Measurements from ENCODE around the gene RCOR2. TPM values are rescaled to one million over a fixed set of nuclear protein-coding genes. Genes with fewer than 3 reads are reported as not detected.

Gene RCOR2
- total and polyA plus RNA-seq, 2 of the 13 experiments (the other 11 are each of a cell fraction or from before 2014, with no cell fraction given): 8.3 to 8.5 TPM

- no peak overlapping the region for H3K4me3 ChIP-seq (replicated peaks in 1 of 3; ENCODE audit: insufficient read depth in 1 of 3, low read depth in 2 of 3, low read length in 3 of 3)
- H3K27me3 ChIP-seq (ENCODE audit: control insufficient read depth in 1 of 2, insufficient read depth in 2 of 2, low read length in 2 of 2): no peaks in the 10 kb centered on the region
- 0 out of 2 replicates have a peak, but pooled peaks cover 3% of the 10 kb centered on the region for H4K20me1 ChIP-seq (ENCODE audit: insufficient read depth, low read length)
- TF ChIP-seq ZBTB38 (CRISPR knock-in tag; IDR thresholded peaks at IDR 0.05) (no peak), ETS1 (CRISPR knock-in tag; IDR thresholded peaks at IDR 0.05) (no peak), HNRNPL (IDR thresholded peaks at IDR 0.05; ENCODE audit: low read depth, low read length) (no peak)
- FAIRE-seq: no peak
- no peak for DNase-seq (ENCODE audit: low spot score)
- H2AFZ ChIP-seq (ENCODE audit: low read length): no peak overlapping the region
- CTCF ChIA-PET (ENCODE audit: low intra/inter-chr PET ratio, low total read pairs): interaction anchor here (0.7 kb wide), 1 partner anchor 79 kb away, joined by 3 read pairs; no protein-coding TSS in a partner anchor
- 84% methylated on average over 7 of the region's 7 CpGs for WGBS (ENCODE audit: low lambda C conversion rate)
- peak overlapping the region; percentile 95 for H3K4me2 ChIP-seq (ENCODE audit: low read depth, low read length)
- no peaks in the 10 kb centered on the region for H3K9me3 ChIP-seq (ENCODE audit: low read length)
- peaks cover 7 to 17% of the 10 kb centered on the region in 2 experiments for H3K36me3 ChIP-seq (replicated peaks in 1 of 2; ENCODE audit: control insufficient read depth in 1 of 2, insufficient read depth in 2 of 2, low read length in 2 of 2)
- no peak overlapping the region for H3K27ac ChIP-seq (ENCODE audit: extremely low read length, insufficient read depth, low read length)
- intact Hi-C loops (cut with micrococcal nuclease; ENCODE audit: unreplicated experiment): no loop called here
- in situ Hi-C loops (cut with HindIII; ENCODE audit: extremely low pct_ligation_motif_present, low pct_unique_long_range_greater_than_20kb): no loop called here
- ATAC-seq: no peak
- POLR2A ChIA-PET: interaction anchor here (2.9 kb wide), 1 partner anchor 51 kb away, joined by 23 read pairs; the partner anchor contains the start of gene MARK2
- BruUV-seq (replicated peaks): no TSS peak
- peak overlapping the region; percentile 80; the same call in 1 of the 2 replicates for H3K9ac ChIP-seq (ENCODE audit: insufficient read depth, low read depth, low read length)
- H3K79me2 ChIP-seq (ENCODE audit: insufficient read depth, low read length): peaks cover 53% of the 10 kb centered on the region
- H3K4me1 ChIP-seq (ENCODE audit: insufficient read depth, low read length): peaks cover 41% of the 10 kb centered on the region
Measured at GRCh38 chr11:63890368-63890767, 26.6 kb downstream of the RCOR2 start.

- H4K20me1 ChIP-seq (ENCODE audit: insufficient read depth, low read length): 0 out of 2 replicates have a peak, but pooled peaks cover 3% of the 10 kb centered on the region
- POLR2A ChIA-PET: interaction anchor here (1.3 to 2.9 kb wide), 3 partner anchors 28 to 292 kb away, joined by 3 to 23 read pairs (median 10); partner anchors contain the start of genes MARK2 and RCOR2
- in situ Hi-C loops (cut with HindIII; ENCODE audit: extremely low pct_ligation_motif_present, low pct_unique_long_range_greater_than_20kb): loop anchor here (5.0 kb wide), 1 partner anchor 52 kb away; the partner anchor contains the start of gene MARK2
- H3K9ac ChIP-seq (ENCODE audit: insufficient read depth, low read depth, low read length): peak overlapping the region; percentile 80
- CTCF ChIA-PET (ENCODE audit: low intra/inter-chr PET ratio, low total read pairs): no interaction called here
- H3K27ac ChIP-seq (ENCODE audit: extremely low read length, insufficient read depth, low read length): peak overlapping the region; percentile 92
- WGBS (ENCODE audit: low lambda C conversion rate): 35% methylated on average over 5 of the region's 6 CpGs
- H3K4me2 ChIP-seq (ENCODE audit: low read depth, low read length): peak overlapping the region; percentile 95
- no peaks in the 10 kb centered on the region for H3K27me3 ChIP-seq (ENCODE audit: control insufficient read depth in 1 of 2, insufficient read depth in 2 of 2, low read length in 2 of 2)
- DNase-seq (ENCODE audit: low spot score): no peak
- peaks cover 50% of the 10 kb centered on the region for H3K79me2 ChIP-seq (ENCODE audit: insufficient read depth, low read length)
- no TSS peak for BruUV-seq (replicated peaks)
- no peak overlapping the region for H2AFZ ChIP-seq (ENCODE audit: low read length)
- intact Hi-C loops (cut with micrococcal nuclease; ENCODE audit: unreplicated experiment): no loop called here
- H3K9me3 ChIP-seq (ENCODE audit: low read length): no peaks in the 10 kb centered on the region
- peaks cover 3 to 11% of the 10 kb centered on the region in 2 experiments; a peak in 2 of 5 replicates for H3K36me3 ChIP-seq (replicated peaks in 1 of 2; ENCODE audit: control insufficient read depth in 1 of 2, insufficient read depth in 2 of 2, low read length in 2 of 2)
- H3K4me3 ChIP-seq (replicated peaks in 1 of 3; ENCODE audit: insufficient read depth in 1 of 3, low read depth in 2 of 3, low read length in 3 of 3): peak overlapping the region; percentile 46 to 79 (median 53)
- peak; percentile 20 for ATAC-seq
- H3K4me1 ChIP-seq (ENCODE audit: insufficient read depth, low read length): peaks cover 41% of the 10 kb centered on the region
- TF ChIP-seq ZNF367 (CRISPR knock-in tag; IDR thresholded peaks at IDR 0.05; ENCODE audit: borderline replicate concordance) (no peak), PRPF4 (IDR thresholded peaks at IDR 0.05; ENCODE audit: low read depth, low read length, poor library complexity, severe bottlenecking) (no peak), ZNF563 (CRISPR knock-in tag; IDR thresholded peaks at IDR 0.05) (no peak), CHCHD3 (CRISPR knock-in tag; IDR thresholded peaks at IDR 0.05) (0 out of 2 replicates have a peak, but pooled peaks have one; percentile 51), ZNF264 (CRISPR knock-in tag; IDR thresholded peaks at IDR 0.05) (peak; percentile 76; the same call in 1 of the 2 replicates), ZNF75D (CRISPR knock-in tag; IDR thresholded peaks at IDR 0.05; ENCODE audit: borderline replicate concordance) (0 out of 2 replicates have a peak, but pooled peaks have one; percentile 61)
- FAIRE-seq: no peak
Measured at GRCh38 chr11:63889344-63889743, 27.6 kb downstream of the RCOR2 start.

Data from HepG2 (cell line).